Stomach (tissue), 19 donors: Measurements from ENCODE around the gene GSX1. TPM values are rescaled to one million over a fixed set of nuclear protein-coding genes. Genes with fewer than 3 reads are reported as not detected.
"Not testable (repeated sequence)": the region's sequence is repeated elsewhere in the genome, so short reads cannot be mapped to it uniquely, and the experiment has no call there.

Experiments used
- DNase-seq, 2 donors: peaks; one replicate each; pipeline versions ENCODE4 v3.0.0 to v3.0.0-alpha.2; 2013 to 2019
- H3K27ac ChIP-seq, 5 donors: fragments of 200-600 bp in 4 of 5; sonication (generic) in 4 of 5; one replicate each; pipeline ENCODE4 v1.5.1; 2013 to 2019; ENCODE audit warnings: mild to moderate bottlenecking in 1 of 5, moderate library complexity in 1 of 5
- H3K27me3 ChIP-seq, 3 donors: fragments of 200-600 bp; sonication (generic); one replicate each; pipeline ENCODE4 v1.5.1; 2017 to 2019; ENCODE audit warnings: mixed run types in 1 of 3
- H3K36me3 ChIP-seq, 4 donors: fragments of 200-600 bp; sonication (generic); 1 replicate in 3 of 4; 2 replicates in 1 of 4; pipeline ENCODE4 v1.5.1; 2016 to 2019
- H3K4me1 ChIP-seq, 4 donors: fragments of 200-600 bp; sonication (generic); one replicate each; pipeline ENCODE4 v1.5.1; 2016 to 2019
- H3K4me3 ChIP-seq, 4 donors: fragments of 200-600 bp; sonication (generic) in 3 of 4; one replicate each; pipeline ENCODE4 v1.5.1; 2016 to 2019; ENCODE audit warnings: mild to moderate bottlenecking in 1 of 4
- H3K9me3 ChIP-seq, 4 donors: fragments of 200-600 bp; sonication (generic); one replicate each; pipeline ENCODE4 v1.5.1; 2016 to 2019
- CTCF ChIP-seq, 7 experiments: fragments of 450-650 bp in 4 of 7; fragments of 200-600 bp in 3 of 7; sonication (generic) in 3 of 7; IDR thresholded peaks; one replicate each; pipeline ENCODE4 v1.5.1; 2016 to 2019; ENCODE audit warnings: antibody characterized with exemption in 7 of 7, control low read depth in 2 of 7, mild to moderate bottlenecking in 1 of 7
- EP300 ChIP-seq: sonication (generic); formaldehyde crosslinking; IDR thresholded peaks from one replicate; pipeline ENCODE4 v1.6.1; 2017; ENCODE audit warnings: antibody characterized with exemption
- POLR2A ChIP-seq, 4 donors: fragments of 450-650 bp; IDR thresholded peaks; one replicate each; pipeline ENCODE4 v1.6.1; 2016; ENCODE audit warnings: antibody characterized with exemption in 4 of 4, control low read depth in 2 of 4, mild to moderate bottlenecking in 1 of 4, moderate library complexity in 1 of 4
- POLR2AphosphoS5 ChIP-seq, 3 donors: sonication (generic); formaldehyde crosslinking; IDR thresholded peaks; one replicate each; pipeline ENCODE4 v1.6.1; 2016; ENCODE audit warnings: antibody characterized with exemption in 3 of 3
- WGBS, 5 donors: extraction: QIAGEN DNeasy Blood & Tissue Kit in 3 of 5; methylation state at CpG; one replicate each; pipeline versions ENCODE4 v1.1.5 to v1.1.7; 2013 to 2018; 5-methylcytosine and 5-hydroxymethylcytosine counted together
- intact Hi-C: fragments of 100-400 bp; cut with DNase I; formaldehyde crosslinking; loops from one replicate; pipeline ENCODE4 v1.15.1; 2023; ENCODE audit warnings: low total_unique reads
- long read RNA-seq, 10 donors: transcript quantifications; one replicate each; lab custom pipeline, GENCODE V29; 2026
- polyA plus RNA-seq, 3 donors: library from polyadenylated mRNA; stranded (reverse); fragments of 200-250 nt; gene quantifications; one replicate each; pipeline ENCODE4 v1.2.3, GENCODE V29; 2013
- total RNA-seq, 5 donors: library from RNA; depleted of rRNA; stranded (reverse); fragments of >200 nt; gene quantifications; one replicate each; pipeline versions ENCODE4 v1.1.0 to v1.2.3, GENCODE V29; 2014 to 2016
- donor health status: healthy with polysubstance abuse.
- donor health status: Bipolar disorder and iron deficiency.
- donor health status: healthy.

The GSX1 gene
- total RNA-seq: not detected
- polyA plus RNA-seq: not detected
- long read RNA-seq, donor 1: 0 reads
- long read RNA-seq, donor 2: 0 reads
- long read RNA-seq, donor 3: 0 reads
- long read RNA-seq, donor 4: 0 reads
- long read RNA-seq, donor 5: 0 reads
- long read RNA-seq, donor 6: 0 reads
- long read RNA-seq, donor 7: 0 reads
- long read RNA-seq, donor 8: 0 reads
- long read RNA-seq, donor 9: 0 reads
- long read RNA-seq, donor 10: 0 reads

- intact Hi-C loops: no loop called here
- H3K27ac ChIP-seq: no peak within 1 kb of the TSS
- peak; percentile 72 to 93 for DNase-seq
- H3K4me3 ChIP-seq: peak within 1 kb of the TSS; percentile 23 to 46 (median 32)
- H3K4me1 ChIP-seq: peaks cover 37 to 65% (median 51%) of the 10 kb centered on the region in 4 donors
- WGBS, 5 donors: 3 to 7% (median 5%) methylated on average over 39 to 87 of the region's 87 CpGs
- no peaks in the 10 kb centered on the region for H3K36me3 ChIP-seq
- H3K9me3 ChIP-seq: peaks cover 0 to 6% (median 0%) of the 10 kb centered on the region in 4 donors
- H3K27me3 ChIP-seq: peaks cover 47 to 100% (median 97%) of the 10 kb centered on the region in 3 donors
- TF ChIP-seq POLR2AphosphoS5 (IDR thresholded peaks at IDR 0.05): no peak
- TF ChIP-seq POLR2A (IDR thresholded peaks at IDR 0.05): no peak
- TF ChIP-seq EP300: no peak
- no peak for TF ChIP-seq CTCF (IDR thresholded peaks at IDR 0.05)
Measured at GRCh38 chr13:27792393-27793218, at the start of gene GSX1. Gene GSX1 (plus strand): TSS chr13:27792483. CDS start chr13:27792691, 208 bp downstream.

- Histone ChIP-seq H3K27me3 (peaks cover 0 to 8% (median 0%) of the 10 kb centered on the region in 3 donors), H3K4me3 (no peak overlapping the region), H3K27ac (no peak overlapping the region), H3K9me3 (peaks cover 0 to 13% (median 0%) of the 10 kb centered on the region in 4 donors), H3K4me1 (no peaks in the 10 kb centered on the region), H3K36me3 (no peaks in the 10 kb centered on the region)
- DNase-seq: no peak
- WGBS, 5 donors: 38 to 50% (median 42%) methylated on average over 7 of the region's 7 CpGs
- intact Hi-C loops: no loop called here
- TF ChIP-seq POLR2A (IDR thresholded peaks at IDR 0.05) (no peak), CTCF (IDR thresholded peaks at IDR 0.05) (no peak)
Measured at GRCh38 chr13:27744801-27745200, 47.5 kb upstream of the GSX1 start.

- DNase-seq: no peak
- 83 to 99% (median 90%) methylated on average over 5 of the region's 5 CpGs for WGBS, 5 donors
- H3K4me1 ChIP-seq: no peaks in the 10 kb centered on the region
- H3K9me3 ChIP-seq: peaks cover 0 to 13% (median 0%) of the 10 kb centered on the region in 4 donors
- H3K36me3 ChIP-seq: no peaks in the 10 kb centered on the region
- H3K27ac ChIP-seq: no peak overlapping the region
- intact Hi-C loops: no loop called here
- H3K27me3 ChIP-seq: peaks cover 0 to 8% (median 0%) of the 10 kb centered on the region in 3 donors
- H3K4me3 ChIP-seq: no peak overlapping the region
- TF ChIP-seq POLR2A (IDR thresholded peaks at IDR 0.05) (no peak), EP300 (no peak), CTCF (IDR thresholded peaks at IDR 0.05) (no peak), POLR2AphosphoS5 (IDR thresholded peaks at IDR 0.05) (no peak)
Measured at GRCh38 chr13:27745301-27745700, 47.0 kb upstream of the GSX1 start.

- DNase-seq, H3K4me1 ChIP-seq, H3K9me3 ChIP-seq, intact Hi-C loops, H3K27ac ChIP-seq, H3K27me3 ChIP-seq, H3K36me3 ChIP-seq, H3K4me3 ChIP-seq: not testable (repeated sequence)
- 91 to 98% (median 93%) methylated on average over 21 of the region's 21 CpGs; no CpG with 5 or more reads in 1 of the 5 donors for WGBS, 5 donors
Measured at GRCh38 chr13:27748143-27748542, 44.1 kb upstream of the GSX1 start.
